H1 (cell line): ENCODE results near the gene EML5. TPM values are rescaled to one million over a fixed set of nuclear protein-coding genes. Genes with fewer than 3 reads are reported as not detected.
A peak's percentile ranks its signal among the peaks of the same experiment; 100 is the strongest.

Experiments
- CHD2 ChIP-seq: IDR thresholded peaks from 2 replicates; pipeline ENCODE4 v1.6.1; 2012; ENCODE audit warnings: low read length, improper control_type of control experiment
- CREB1 ChIP-seq: IDR thresholded peaks from 2 replicates; pipeline ENCODE4 v1.6.1; 2012; ENCODE audit warnings: inconsistent platforms
- EP300 ChIP-seq, 2 experiments: IDR thresholded peaks; 1 replicate in 1 of 2; 2 replicates in 1 of 2; pipeline ENCODE4 v1.6.1; 2011 to 2012; ENCODE audit warnings: low read depth in 2 of 2, low read length in 2 of 2, mild to moderate bottlenecking in 2 of 2, borderline replicate concordance in 1 of 2, inconsistent platforms in 1 of 2, moderate library complexity in 1 of 2
- EZH2 ChIP-seq: fragments of 200-600 bp; sonication (generic); IDR thresholded peaks from 2 replicates; pipeline ENCODE4 v1.7.1; 2012; ENCODE audit warnings: low read depth, mild to moderate bottlenecking, moderate library complexity, low read length, inconsistent platforms; ENCODE audit not compliant: severe bottlenecking
- KDM4A ChIP-seq: IDR thresholded peaks from one replicate; pipeline ENCODE4 v1.7.1; 2012; ENCODE audit warnings: low read depth, mild to moderate bottlenecking, moderate library complexity, low read length, inconsistent platforms; ENCODE audit not compliant: severe bottlenecking
- KDM5A ChIP-seq: fragments of 200-600 bp; IDR thresholded peaks from 2 replicates; pipeline ENCODE4 v1.7.1; 2012; ENCODE audit warnings: mild to moderate bottlenecking, low read length, inconsistent platforms, mixed read lengths
- MAFK ChIP-seq: IDR thresholded peaks from 2 replicates; pipeline ENCODE4 v1.6.1; 2012; ENCODE audit warnings: low read depth, mild to moderate bottlenecking, improper control_type of control experiment, low read length
- NANOG ChIP-seq: IDR thresholded peaks from 2 replicates; pipeline ENCODE4 v1.6.1; 2011; ENCODE audit warnings: low read length, low read depth, mild to moderate bottlenecking, inconsistent platforms; ENCODE audit not compliant: insufficient read depth, poor library complexity, severe bottlenecking
- PHF8 ChIP-seq: fragments of 200-600 bp; sonication (generic); conservative IDR thresholded peaks from 2 replicates; pipeline ENCODE4 v1.7.1; 2012; ENCODE audit warnings: low read depth, mild to moderate bottlenecking, inconsistent platforms, low read length, moderate library complexity
- POLR2AphosphoS5 ChIP-seq: IDR thresholded peaks from 2 replicates; pipeline ENCODE4 v1.6.1; 2011; ENCODE audit warnings: low read depth, low read length
- RAD21 ChIP-seq, 2 experiments: IDR thresholded peaks in 1 of 2; conservative IDR thresholded peaks in 1 of 2; 2 replicates each; pipeline ENCODE4 v1.6.1; 2011; ENCODE audit warnings: low read depth in 2 of 2, low read length in 2 of 2, improper control_type of control experiment in 1 of 2, inconsistent platforms in 1 of 2, mild to moderate bottlenecking in 1 of 2, moderate library complexity in 1 of 2
- RBBP5 ChIP-seq: IDR thresholded peaks from 2 replicates; pipeline ENCODE4 v1.7.1; 2012; ENCODE audit warnings: low read depth, mild to moderate bottlenecking, inconsistent platforms, low read length, moderate library complexity, borderline replicate concordance
- RFX5 ChIP-seq: IDR thresholded peaks from 2 replicates; pipeline ENCODE4 v1.6.1; 2011; ENCODE audit warnings: low read depth, low read length, improper control_type of control experiment, borderline replicate concordance
- RXRA ChIP-seq: IDR thresholded peaks from 2 replicates; pipeline ENCODE4 v1.6.1; 2011; ENCODE audit warnings: low read depth, mild to moderate bottlenecking, low read length, moderate library complexity; ENCODE audit not compliant: insufficient read depth
- SP4 ChIP-seq: IDR thresholded peaks from 2 replicates; pipeline ENCODE4 v1.6.1; 2012; ENCODE audit warnings: low read length, inconsistent platforms
- TAF1 ChIP-seq: IDR thresholded peaks from 2 replicates; pipeline ENCODE4 v1.6.1; 2011; ENCODE audit warnings: mild to moderate bottlenecking, low read depth, low read length
- TAF7 ChIP-seq: optimal IDR thresholded peaks from 2 replicates; pipeline ENCODE3; 2011; ENCODE audit warnings: low read depth, mild to moderate bottlenecking, inconsistent platforms, low read length, moderate library complexity, borderline replicate concordance
- TBP ChIP-seq: IDR thresholded peaks from 2 replicates; pipeline ENCODE4 v1.6.1; 2011; ENCODE audit warnings: low read depth, low read length, improper control_type of control experiment
- USF2 ChIP-seq: IDR thresholded peaks from 2 replicates; pipeline ENCODE4 v1.6.1; 2011; ENCODE audit warnings: low read length, improper control_type of control experiment
- polyA plus RNA-seq, 7 experiments: library from polyadenylated mRNA; depleted of rRNA in 3 of 7; stranded (reverse) in 5 of 7; unstranded in 2 of 7; fragments of >200 nt in 5 of 7; fragments of 200-250 nt in 2 of 7; gene quantifications; 1 replicate in 5 of 7; 2 replicates in 1 of 7; 4 replicates in 1 of 7; pipeline versions ENCODE4 v1.2.1 to v1.2.3, GENCODE V29; 2011 to 2013; ENCODE audit warnings: missing spikeins in 2 of 7, mixed read lengths in 2 of 7
- total RNA-seq: library from RNA; stranded (reverse); fragmentation: NEBNext Ultra II Directional; extraction: Animal tissue kit (Norgen Biotek cat#: 25700); gene quantifications from 2 replicates; pipeline ENCODE4 v1.2.1, GENCODE V29; 2021

Gene EML5
- total and polyA plus RNA-seq, 2 of the 8 experiments (the other 6 are each of a cell fraction or from before 2014, with no cell fraction given): 0.39 to 0.88 TPM

GRCh38 chr14:88824314-88825077, 31.7 kb upstream of the EML5 start, which contains the start of gene TTC8 (continued):
- TF ChIP-seq KDM4A (peak; percentile 87), POLR2AphosphoS5 (peak; percentile 88), TBP (peak; percentile 87), USF2 (no peak), RXRA (no peak), EZH2 (no peak), RBBP5 (peak; percentile 87), EP300 (IDR thresholded peaks at IDR 0.05; ENCODE audit: borderline replicate concordance in 1 of 2, low read depth in 2 of 2, low read length in 2 of 2) (no peak), SP4 (peak; percentile 99), CHD2 (no peak), CREB1 (peak; percentile 70; the same call in 1 of the 2 replicates), KDM5A (no peak), RFX5 (peak; percentile 91), TAF1 (peak; percentile 93), TAF7 (peak; percentile 81), RAD21 (IDR thresholded peaks at IDR 0.05 in 1 of 2, conservative IDR thresholded peaks at IDR 0.05 in 1 of 2; ENCODE audit: low read depth in 2 of 2, low read length in 2 of 2) (no peak), MAFK (no peak), PHF8 (peak; percentile 92), NANOG (no peak)
